K562 (cell line): ENCODE data around the gene PRKAG2. TPM values are rescaled to one million over a fixed set of nuclear protein-coding genes. Genes with fewer than 3 reads are reported as not detected.
A peak's percentile ranks its signal among the peaks of the same experiment; 100 is the strongest.

Source experiments
- ATAC-seq: fragments of 200-7000 bp; cut with Tn5 transposase; 3 replicates; pipeline ENCODE4 v1.9.1; 2020; ENCODE audit warnings: moderate library complexity
- BruUV-seq: library from RNA; stranded (reverse); fragments of 400-500 nt; replicated peaks from 2 replicates; lab custom pipeline; 2021; lab: Mats Ljungman, UMichigan
- CTCF ChIA-PET: fragments of 300-600 bp; formaldehyde crosslinking; extraction: SDS; loops from one replicate; lab custom pipeline; 2021; ENCODE audit warnings: low intra/inter-chr PET ratio; lab: Yijun Ruan, JAX
- POLR2A ChIA-PET: fragments of 300-600, 350-650 bp; sonication (Branson Sonifier 250); formaldehyde crosslinking; extraction: SDS; loops from one replicate; lab custom pipeline; 2021; ENCODE audit warnings: antibody characterized with exemption, inconsistent platforms; lab: Yijun Ruan, JAX
- DNase-seq, 4 experiments: peaks; one replicate each; pipeline versions ENCODE4 v3.0.0 to v3.0.0-alpha.2; 2011 to 2018; ENCODE audit warnings: low spot score in 3 of 4, mixed read lengths in 3 of 4; ENCODE audit errors: extremely low read depth in 1 of 4
- FAIRE-seq: peaks from 2 replicates; lab custom pipeline; 2011; peaks lifted over from hg19 to GRCh38; lab: Jason Lieb, UNC
- H2AFZ ChIP-seq: 2 replicates; pipeline ENCODE4 v1.6.0; 2011; ENCODE audit warnings: low read depth, low read length, control low read depth, inconsistent platforms
- H3K27ac ChIP-seq: fragments of 200-600 bp; 3 replicates; pipeline ENCODE4 v1.8.0; 2011; ENCODE audit warnings: low read depth, mild to moderate bottlenecking, control low read depth, inconsistent platforms, low read length, moderate library complexity, mixed read lengths; ENCODE audit errors: extremely low read depth
- H3K27me3 ChIP-seq, 2 experiments: fragments of 300-600 bp in 1 of 2; 2 replicates in 1 of 2; 3 replicates in 1 of 2; pipeline versions ENCODE4 v1.6.0 to v1.8.0; 2011; ENCODE audit warnings: inconsistent platforms in 2 of 2, low read length in 2 of 2, mild to moderate bottlenecking in 1 of 2, mixed read lengths in 1 of 2, moderate library complexity in 1 of 2; ENCODE audit not compliant: control insufficient read depth in 2 of 2, insufficient read depth in 2 of 2
- H3K36me3 ChIP-seq: fragments of 300-600 bp; 3 replicates; pipeline ENCODE4 v1.8.0; 2011; ENCODE audit warnings: mild to moderate bottlenecking, low read length, inconsistent platforms; ENCODE audit not compliant: control insufficient read depth, insufficient read depth
- H3K4me1 ChIP-seq, 2 experiments: fragments of 200-600 bp in 1 of 2; replicated peaks in 1 of 2; 2 replicates in 1 of 2; 3 replicates in 1 of 2; pipeline versions ENCODE4 v1.5.1 to v1.8.0; 2011; ENCODE audit warnings: inconsistent platforms in 2 of 2, low read length in 2 of 2, mild to moderate bottlenecking in 1 of 2, mixed read lengths in 1 of 2, moderate library complexity in 1 of 2; ENCODE audit not compliant: control insufficient read depth in 2 of 2, insufficient read depth in 2 of 2
- H3K4me2 ChIP-seq: 2 replicates; pipeline ENCODE4 v1.6.1; 2011; ENCODE audit warnings: low read length, control low read depth, inconsistent platforms, mixed read lengths; ENCODE audit not compliant: insufficient read depth
- H3K4me3 ChIP-seq: fragments of 200-600 bp; sonication (generic), shearing (Covaris generic); 2 replicates; pipeline ENCODE4 v1.5.1; 2016; ENCODE audit warnings: control low read depth, inconsistent platforms
- H3K79me2 ChIP-seq: fragments of 200-600 bp; 3 replicates; pipeline ENCODE4 v1.8.0; 2011; ENCODE audit warnings: low read length, inconsistent platforms; ENCODE audit not compliant: control insufficient read depth, insufficient read depth
- H3K9ac ChIP-seq, 2 experiments: 2 replicates each; pipeline versions ENCODE4 v1.6.0 to v1.6.1; 2011; ENCODE audit warnings: low read depth in 2 of 2, low read length in 2 of 2, control low read depth in 1 of 2, inconsistent platforms in 1 of 2, mild to moderate bottlenecking in 1 of 2, mixed read lengths in 1 of 2; ENCODE audit not compliant: insufficient read depth in 1 of 2
- H3K9me1 ChIP-seq: one replicate; pipeline ENCODE4 v1.6.0; 2011; ENCODE audit warnings: inconsistent platforms, mild to moderate bottlenecking, low read length, moderate library complexity; ENCODE audit not compliant: control insufficient read depth, insufficient read depth
- H3K9me3 ChIP-seq: replicated peaks from 2 replicates; pipeline ENCODE4 v1.5.1; 2011; ENCODE audit warnings: low read depth, low read length, inconsistent platforms; ENCODE audit not compliant: control insufficient read depth, insufficient read depth
- H4K20me1 ChIP-seq: replicated peaks from 2 replicates; pipeline ENCODE4 v1.6.1; 2011; ENCODE audit warnings: low read length, inconsistent platforms, mixed read lengths; ENCODE audit not compliant: control insufficient read depth, insufficient read depth
- CBX8 ChIP-seq: fragments of 200-600 bp; sonication (generic); IDR thresholded peaks from 2 replicates; pipeline ENCODE4 v1.6.1; 2012; ENCODE audit warnings: borderline replicate concordance, mixed run types, low read depth, mild to moderate bottlenecking, moderate library complexity, mixed read lengths, low read length, control low read depth, inconsistent platforms; ENCODE audit not compliant: poor library complexity, severe bottlenecking; ENCODE audit errors: extremely low read depth
- CEBPB ChIP-seq: fragments of 450-650 bp; IDR thresholded peaks from 2 replicates; pipeline ENCODE4 v1.6.1; 2016; ENCODE audit warnings: missing genetic modification characterization, missing compliant biosample characterization
- CEBPG ChIP-seq, 3 experiments: fragments of 200-800 bp in 1 of 3; sonication (Bioruptor generic) in 1 of 3; sonication (generic) in 1 of 3; formaldehyde crosslinking in 1 of 3; IDR thresholded peaks in 2 of 3; conservative IDR thresholded peaks in 1 of 3; 2 replicates each; pipeline versions ENCODE4 v1.6.1 to v1.8.0; 2016 to 2022; ENCODE audit warnings: missing compliant biosample characterization in 2 of 3, missing genetic modification characterization in 2 of 3, mild to moderate bottlenecking in 1 of 3, missing genetic modification reagents in 1 of 3
- GATA2 ChIP-seq: sonication (generic); formaldehyde crosslinking; IDR thresholded peaks from 2 replicates; pipeline ENCODE4 v1.4.0; 2020; ENCODE audit warnings: mild to moderate bottlenecking, missing genetic modification reagents
- MECOM ChIP-seq: fragments of 250-450 bp; sonication (Bioruptor Pico); IDR thresholded peaks from 2 replicates; pipeline ENCODE4 v1.8.0; 2022; ENCODE audit warnings: inconsistent platforms
- TAF15 ChIP-seq: fragments of 200-400 bp; formaldehyde crosslinking; IDR thresholded peaks from 2 replicates; pipeline ENCODE4 v1.6.1; 2017; ENCODE audit warnings: mild to moderate bottlenecking, low read depth, low read length, moderate library complexity
- U2AF1 ChIP-seq: fragments of 200-400 bp; formaldehyde crosslinking; optimal IDR thresholded peaks from 2 replicates; pipeline ENCODE3; 2017; ENCODE audit warnings: mild to moderate bottlenecking, low read depth, low read length, moderate library complexity
- ZNF212 ChIP-seq: fragments of 450-650 bp; formaldehyde crosslinking; IDR thresholded peaks from 2 replicates; pipeline ENCODE4 v1.4.0; 2020; ENCODE audit warnings: mild to moderate bottlenecking
- ZNF584 ChIP-seq: fragments of 200-800 bp; sonication (Bioruptor generic); IDR thresholded peaks from 2 replicates; pipeline ENCODE4 v1.6.1; 2016; ENCODE audit warnings: low read depth, mild to moderate bottlenecking, missing genetic modification characterization, missing compliant biosample characterization
- WGBS: fragments of 100-300 bp; shearing (Covaris generic); methylation state at CpG from one replicate; pipeline ENCODE4 v1.1.6; 2016; ENCODE audit warnings: low coverage, mixed read lengths; ENCODE audit not compliant: insufficient coverage; ENCODE audit errors: missing lambda C conversion rate; 5-methylcytosine and 5-hydroxymethylcytosine counted together
- in situ Hi-C: fragments of 300-500 bp; cut with MboI; formaldehyde crosslinking; loops from 4 replicates; pipeline ENCODE4 v1.15.0; 2018; ENCODE audit warnings: inconsistent platforms, mixed read lengths
- intact Hi-C: fragments of 100-400 bp; cut with micrococcal nuclease; formaldehyde crosslinking; loops from 2 replicates; pipeline ENCODE4 v1.14.2; 2022
- polyA plus RNA-seq, 8 experiments: library from polyadenylated mRNA; depleted of rRNA in 4 of 8; stranded (reverse) in 5 of 8; unstranded in 3 of 8; fragments of >200 nt; fragmentation: Nextera tagmentation in 2 of 8; fragmentation: Illumina TruSeq in 1 of 8; extraction: Ambion mirVana in 2 of 8; extraction: Trizol in 1 of 8; gene quantifications; 2 replicates each; pipeline versions ENCODE4 v1.2.1 to v1.2.3, GENCODE V29; 2011 to 2014; ENCODE audit warnings: inconsistent platforms in 1 of 8, missing spikeins in 1 of 8
- total RNA-seq, 7 experiments: library from RNA; depleted of rRNA in 6 of 7; stranded (reverse); fragments of >200 nt in 6 of 7; fragmentation: Illumina TruSeq in 2 of 7; extraction: Trizol in 2 of 7; gene quantifications; 2 replicates each; pipeline versions ENCODE4 v1.2.1 to v1.2.3, GENCODE V29; 2011 to 2021; ENCODE audit warnings: low replicate concordance in 1 of 7
- TF ChIP-seq, protein P1 (sequence below): fragments of 250-450 bp; sonication (Bioruptor Pico); IDR thresholded peaks from 2 replicates; pipeline ENCODE4 v1.8.0; 2022; ENCODE audit warnings: inconsistent platforms, mild to moderate bottlenecking, moderate library complexity, borderline replicate concordance

PRKAG2 gene
- total and polyA plus RNA-seq, 9 of the 15 experiments (the other 6 are each of a cell fraction or from before 2014, with no cell fraction given), result 0.99 to 5.6 (median 3.3) TPM

DNA sequence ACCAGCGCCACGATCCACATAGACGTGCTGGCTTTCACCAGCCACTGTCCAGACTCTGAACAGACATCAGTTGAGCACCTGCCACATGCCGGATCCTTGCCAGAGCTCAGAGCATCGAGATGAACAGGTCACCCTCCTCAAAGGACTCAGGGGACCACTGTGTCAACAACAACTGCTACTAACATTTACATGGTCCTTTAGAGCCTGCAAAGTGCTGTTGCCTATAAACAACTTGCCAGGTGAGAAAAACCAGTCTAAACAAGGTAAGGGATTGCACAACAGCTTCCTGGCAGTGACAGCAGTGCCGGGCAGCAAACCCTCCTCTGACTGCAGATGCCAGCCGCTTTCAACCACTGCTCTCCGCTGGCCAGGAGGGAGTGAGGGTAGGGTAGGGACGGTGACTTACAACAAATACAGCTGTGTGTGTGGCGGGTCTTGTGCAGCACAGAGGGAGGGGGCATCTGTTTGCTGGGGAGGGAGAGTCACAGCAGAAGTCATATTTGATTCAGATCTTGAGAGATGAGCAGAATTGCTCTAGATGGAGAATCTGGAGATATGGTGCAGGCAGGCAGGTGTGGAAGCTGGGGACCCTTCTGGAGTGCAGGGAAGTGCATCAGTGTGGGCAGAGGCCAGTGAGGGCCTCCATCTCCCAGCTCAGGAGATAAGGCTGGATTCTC is 324.4 kb downstream of the PRKAG2 start:
- in situ Hi-C loops, result no loop called here
- no peaks in the 10 kb centered on the region for H3K9me3 ChIP-seq
- peaks cover 0 to 4% of the 10 kb centered on the region in 2 experiments; a peak in 1 of 5 replicates for H3K4me1 ChIP-seq
- no peak for FAIRE-seq
- intact Hi-C loops, result no loop called here
- no peak for DNase-seq
- CTCF ChIA-PET, result no interaction called here
- no peak overlapping the region for H2AFZ ChIP-seq
- H3K9me1 ChIP-seq, result no peaks in the 10 kb centered on the region
- no peaks in the 10 kb centered on the region for H3K36me3 ChIP-seq
- H3K79me2 ChIP-seq, result no peaks in the 10 kb centered on the region
- ATAC-seq, result no peak; the same call in 2 of the 3 replicates
- no peak overlapping the region for H3K4me3 ChIP-seq
- no TSS peak for BruUV-seq
- TF ChIP-seq CEBPB (tag), result peak; percentile 60
- no peak for TF ChIP-seq GATA2 (CRISPR knock-in tag)
- POLR2A ChIA-PET, result interaction anchor here (0.5 to 1.2 kb wide), 6 partner anchors 13 to 905 kb away, joined by 3 to 5 read pairs (median 3); no protein-coding TSS in a partner anchor
- WGBS, result 0% methylated on average over 10 of the region's 10 CpGs
- H3K4me2 ChIP-seq, result no peak overlapping the region
- H3K27me3 ChIP-seq, result peaks cover 46 to 68% of the 10 kb centered on the region in 2 experiments
- no peak overlapping the region for H3K27ac ChIP-seq
- no peaks in the 10 kb centered on the region for H4K20me1 ChIP-seq
- no peak overlapping the region for H3K9ac ChIP-seq

DNA sequence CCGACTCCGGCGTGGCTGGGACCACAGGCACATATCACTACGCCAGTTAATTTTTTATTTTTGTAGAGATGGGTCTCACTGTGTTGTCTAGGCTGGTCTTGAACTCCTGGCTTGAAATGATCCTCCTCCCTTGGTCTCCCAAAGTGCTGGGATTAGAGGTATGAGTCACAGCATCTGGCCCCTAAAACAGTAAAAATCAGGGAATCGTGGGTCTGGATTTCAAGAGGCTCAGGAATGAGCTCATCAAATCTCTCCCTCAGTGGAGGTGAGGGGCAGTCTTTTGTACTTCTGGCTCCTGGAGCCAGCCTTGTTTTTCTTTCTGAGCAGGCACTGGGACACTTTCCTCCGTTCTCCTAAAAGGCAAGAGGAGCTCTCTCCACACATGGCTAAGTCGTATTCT is 325.1 kb downstream of the PRKAG2 start:
- in situ Hi-C loops (no loop called here), intact Hi-C loops (no loop called here)
- H3K9me1 ChIP-seq, result no peaks in the 10 kb centered on the region
- H3K27ac ChIP-seq, result no peak overlapping the region
- ChIA-PET CTCF (no interaction called here), POLR2A (interaction anchor here (0.5 to 1.0 kb wide), 2 partner anchors 18 to 906 kb away, joined by 3 read pairs; no protein-coding TSS in a partner anchor)
- no peaks in the 10 kb centered on the region for H3K9me3 ChIP-seq
- H3K4me3 ChIP-seq, result no peak overlapping the region
- no peak overlapping the region for H3K9ac ChIP-seq
- H3K27me3 ChIP-seq, result peaks cover 44 to 64% of the 10 kb centered on the region in 2 experiments
- 11% methylated on average over 7 of the region's 7 CpGs for WGBS
- no peak for FAIRE-seq
- peaks cover 0 to 4% of the 10 kb centered on the region in 2 experiments; a peak in 1 of 5 replicates for H3K4me1 ChIP-seq
- no TSS peak for BruUV-seq
- DNase-seq, result no peak
- no peaks in the 10 kb centered on the region for H4K20me1 ChIP-seq
- no peak overlapping the region for H3K4me2 ChIP-seq
- no peaks in the 10 kb centered on the region for H3K36me3 ChIP-seq
- no peak overlapping the region for H2AFZ ChIP-seq
- ATAC-seq, result no peak
- H3K79me2 ChIP-seq, result no peaks in the 10 kb centered on the region
- TF ChIP-seq TAF15 (no peak), CEBPG (CRISPR knock-in tag; IDR thresholded peaks at IDR 0.05) (no peak), CEBPG (tag; conservative IDR thresholded peaks at IDR 0.05 in 1 of 2, IDR thresholded peaks at IDR 0.05 in 1 of 2) (no peak), CBX8 (no peak), MECOM (CRISPR knock-in tag) (no peak), U2AF1 (no peak), ZNF584 (no peak), ZNF212 (CRISPR knock-in tag) (no peak)
- TF ChIP-seq, protein P1, sequence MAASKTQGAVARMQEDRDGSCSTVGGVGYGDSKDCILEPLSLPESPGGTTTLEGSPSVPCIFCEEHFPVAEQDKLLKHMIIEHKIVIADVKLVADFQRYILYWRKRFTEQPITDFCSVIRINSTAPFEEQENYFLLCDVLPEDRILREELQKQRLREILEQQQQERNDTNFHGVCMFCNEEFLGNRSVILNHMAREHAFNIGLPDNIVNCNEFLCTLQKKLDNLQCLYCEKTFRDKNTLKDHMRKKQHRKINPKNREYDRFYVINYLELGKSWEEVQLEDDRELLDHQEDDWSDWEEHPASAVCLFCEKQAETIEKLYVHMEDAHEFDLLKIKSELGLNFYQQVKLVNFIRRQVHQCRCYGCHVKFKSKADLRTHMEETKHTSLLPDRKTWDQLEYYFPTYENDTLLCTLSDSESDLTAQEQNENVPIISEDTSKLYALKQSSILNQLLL (CRISPR knock-in tag), result no peak
